SU-DHL-6 (cell line): ENCODE results near the gene COG7.

Experiments
- EZH2phosphoT487 ChIP-seq: fragments of 200-600 bp; sonication (generic), shearing (Covaris generic); conservative IDR thresholded peaks from 2 replicates; pipeline ENCODE4 v1.6.1; 2018; ENCODE audit warnings: mild to moderate bottlenecking, antibody characterized with exemption, low read length, moderate library complexity, mixed read lengths
- TF ChIP-seq, protein P1 (sequence below): fragments of 200-600 bp; sonication (generic); IDR thresholded peaks from one replicate; pipeline ENCODE4 v1.5.1; 2017; ENCODE audit warnings: antibody characterized with exemption, mild to moderate bottlenecking, low read length, moderate library complexity; ENCODE audit not compliant: insufficient read depth, poor library complexity, severe bottlenecking

DNA sequence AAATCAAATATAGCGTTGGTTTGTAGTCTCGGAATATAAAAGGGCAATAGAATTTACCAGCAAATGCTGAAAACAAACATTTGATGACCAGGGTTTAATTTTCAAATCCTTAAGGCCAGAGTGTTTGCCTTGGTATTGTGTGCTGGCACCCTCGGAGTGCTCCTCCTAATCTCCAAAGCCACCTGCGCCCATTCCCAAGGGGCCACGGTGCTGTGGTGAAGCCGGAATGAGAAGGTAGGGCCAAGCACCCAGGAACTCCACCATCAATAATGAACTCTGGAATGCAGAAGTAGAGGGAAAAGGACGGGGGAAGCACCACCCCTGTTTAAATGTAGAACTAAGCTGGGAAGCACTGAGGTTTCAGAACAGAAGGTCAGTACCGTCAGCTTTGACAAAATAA is 51.9 kb downstream of the COG7 start:
- TF ChIP-seq, protein P1, sequence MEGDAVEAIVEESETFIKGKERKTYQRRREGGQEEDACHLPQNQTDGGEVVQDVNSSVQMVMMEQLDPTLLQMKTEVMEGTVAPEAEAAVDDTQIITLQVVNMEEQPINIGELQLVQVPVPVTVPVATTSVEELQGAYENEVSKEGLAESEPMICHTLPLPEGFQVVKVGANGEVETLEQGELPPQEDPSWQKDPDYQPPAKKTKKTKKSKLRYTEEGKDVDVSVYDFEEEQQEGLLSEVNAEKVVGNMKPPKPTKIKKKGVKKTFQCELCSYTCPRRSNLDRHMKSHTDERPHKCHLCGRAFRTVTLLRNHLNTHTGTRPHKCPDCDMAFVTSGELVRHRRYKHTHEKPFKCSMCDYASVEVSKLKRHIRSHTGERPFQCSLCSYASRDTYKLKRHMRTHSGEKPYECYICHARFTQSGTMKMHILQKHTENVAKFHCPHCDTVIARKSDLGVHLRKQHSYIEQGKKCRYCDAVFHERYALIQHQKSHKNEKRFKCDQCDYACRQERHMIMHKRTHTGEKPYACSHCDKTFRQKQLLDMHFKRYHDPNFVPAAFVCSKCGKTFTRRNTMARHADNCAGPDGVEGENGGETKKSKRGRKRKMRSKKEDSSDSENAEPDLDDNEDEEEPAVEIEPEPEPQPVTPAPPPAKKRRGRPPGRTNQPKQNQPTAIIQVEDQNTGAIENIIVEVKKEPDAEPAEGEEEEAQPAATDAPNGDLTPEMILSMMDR, result no peak
- TF ChIP-seq EZH2phosphoT487, result no peak
